Loucy (cell line): ENCODE measurements around the gene HOXD12.

Experiments used
- EZH2phosphoT487 ChIP-seq: fragments of 200-600 bp; IDR thresholded peaks from 2 replicates; pipeline ENCODE4 v1.6.1; 2018; ENCODE audit warnings: antibody characterized with exemption, mild to moderate bottlenecking, moderate library complexity, borderline replicate concordance
- TF ChIP-seq, protein P1 (sequence below): fragments of 200-600 bp; sonication (generic); conservative IDR thresholded peaks from 2 replicates; pipeline ENCODE4 v1.5.1; 2014; ENCODE audit warnings: mild to moderate bottlenecking, antibody characterized with exemption, low read length

DNA sequence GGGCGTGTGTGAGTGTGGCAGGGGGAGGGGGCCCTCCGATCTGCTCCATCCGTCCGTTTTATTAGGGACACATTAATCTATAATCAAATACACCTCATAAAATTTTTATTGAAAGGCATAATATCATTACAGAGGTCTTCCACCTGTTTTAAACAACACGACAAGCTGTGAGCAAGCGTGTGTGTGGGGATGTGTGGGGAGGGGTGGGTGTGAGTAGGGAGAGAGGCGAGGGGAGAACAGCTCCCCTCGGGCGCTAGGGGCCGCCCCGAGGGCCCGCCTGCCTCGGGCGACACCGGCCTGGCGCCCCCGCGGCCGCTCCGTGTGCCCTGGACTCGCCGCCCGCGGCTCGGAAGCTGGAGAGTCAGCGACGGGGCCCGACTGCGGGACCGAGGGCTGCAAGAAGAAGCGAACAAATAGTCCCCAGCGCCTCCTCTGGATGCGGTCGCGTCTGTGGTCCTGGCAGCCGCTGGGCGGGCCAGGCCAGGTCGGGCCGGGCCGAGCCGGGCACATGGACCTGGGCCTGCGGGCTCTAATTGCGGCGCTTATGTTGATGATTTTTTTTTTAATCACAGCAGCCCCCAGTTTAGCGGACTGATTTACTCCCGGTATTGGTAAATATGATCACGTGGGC is 22.6 kb downstream of the HOXD12 start:
- TF ChIP-seq, protein P1, sequence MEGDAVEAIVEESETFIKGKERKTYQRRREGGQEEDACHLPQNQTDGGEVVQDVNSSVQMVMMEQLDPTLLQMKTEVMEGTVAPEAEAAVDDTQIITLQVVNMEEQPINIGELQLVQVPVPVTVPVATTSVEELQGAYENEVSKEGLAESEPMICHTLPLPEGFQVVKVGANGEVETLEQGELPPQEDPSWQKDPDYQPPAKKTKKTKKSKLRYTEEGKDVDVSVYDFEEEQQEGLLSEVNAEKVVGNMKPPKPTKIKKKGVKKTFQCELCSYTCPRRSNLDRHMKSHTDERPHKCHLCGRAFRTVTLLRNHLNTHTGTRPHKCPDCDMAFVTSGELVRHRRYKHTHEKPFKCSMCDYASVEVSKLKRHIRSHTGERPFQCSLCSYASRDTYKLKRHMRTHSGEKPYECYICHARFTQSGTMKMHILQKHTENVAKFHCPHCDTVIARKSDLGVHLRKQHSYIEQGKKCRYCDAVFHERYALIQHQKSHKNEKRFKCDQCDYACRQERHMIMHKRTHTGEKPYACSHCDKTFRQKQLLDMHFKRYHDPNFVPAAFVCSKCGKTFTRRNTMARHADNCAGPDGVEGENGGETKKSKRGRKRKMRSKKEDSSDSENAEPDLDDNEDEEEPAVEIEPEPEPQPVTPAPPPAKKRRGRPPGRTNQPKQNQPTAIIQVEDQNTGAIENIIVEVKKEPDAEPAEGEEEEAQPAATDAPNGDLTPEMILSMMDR: no peak
- TF ChIP-seq EZH2phosphoT487: no peak
